HG03558 (cell line): ENCODE results near the gene TSSK2.

Source experiments
- ATAC-seq: cut with Tn5 transposase; IDR thresholded peaks from one replicate; pipeline ENCODE4 v1.9.1; 2021; ENCODE audit warnings: moderate number of reproducible peaks; ENCODE audit not compliant: unreplicated experiment; ENCODE audit errors: extremely low read depth

TSSK2 gene

DNA sequence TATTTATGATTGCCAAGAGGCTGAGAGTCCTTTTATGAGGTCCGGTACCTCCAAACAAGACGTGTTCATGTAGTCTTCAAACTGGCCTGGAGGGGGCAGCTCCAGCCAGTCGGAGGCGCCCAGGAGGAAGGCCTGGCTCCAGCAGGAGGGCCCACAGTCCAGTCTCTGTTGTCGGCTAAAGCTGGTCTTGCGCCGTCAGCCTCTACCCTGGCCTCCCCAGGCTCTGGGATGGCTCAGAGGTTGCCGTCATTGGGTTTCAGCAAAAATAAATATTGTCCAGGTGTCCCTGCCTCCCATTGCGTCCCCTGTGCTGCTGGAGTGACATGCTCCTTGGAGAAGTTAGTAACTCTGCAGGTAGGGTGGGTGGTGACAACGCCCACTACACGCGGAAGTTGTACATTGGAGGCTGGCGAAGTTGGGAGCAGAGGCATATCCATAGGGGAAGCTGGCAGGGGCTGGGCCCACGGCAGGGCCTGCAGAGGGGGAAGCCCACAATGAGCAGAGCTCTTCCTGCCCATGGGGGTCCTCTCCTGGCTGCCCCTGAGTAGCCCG, 48.5 kb downstream of the TSSK2 start:
- ATAC-seq, result no peak

- ATAC-seq, result no peak
Observed at GRCh38 chr22:19180234-19180633, 49.1 kb downstream of the TSSK2 start.

GRCh38 chr22:19180740-19181410, 49.8 kb downstream of the TSSK2 start:
- no peak for ATAC-seq

DNA sequence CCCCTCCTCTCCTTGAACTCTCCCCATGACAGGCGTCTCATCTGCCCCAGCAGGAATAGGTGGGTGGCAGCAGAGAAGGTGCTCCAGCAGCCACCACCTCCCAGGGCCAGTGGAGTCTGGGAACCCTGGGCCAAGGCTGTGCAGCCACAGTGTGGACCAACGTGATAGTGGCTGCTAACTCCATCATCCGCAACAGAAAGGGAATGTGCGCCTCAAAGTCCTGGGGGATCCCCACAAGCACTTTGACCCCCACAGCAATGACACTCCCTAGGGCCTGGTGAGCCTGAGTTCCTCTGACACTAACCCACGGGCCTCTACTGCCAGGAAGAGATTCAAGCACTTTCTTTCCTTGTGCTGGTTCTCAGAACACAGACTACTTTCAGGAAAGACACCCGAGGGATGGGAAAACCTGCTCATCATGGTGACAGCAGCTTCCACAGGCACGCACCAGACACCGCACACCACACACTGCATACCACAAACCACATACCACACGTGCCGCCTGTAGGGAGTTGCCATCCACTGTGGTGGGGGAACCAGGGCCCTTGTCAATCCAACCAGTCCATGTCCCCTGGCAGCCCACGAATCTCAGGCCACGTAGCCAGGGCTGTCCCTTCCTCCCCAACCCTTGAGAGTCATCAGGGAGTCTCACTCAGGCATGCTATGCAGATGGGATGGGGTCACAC, 50.8 kb downstream of the TSSK2 start:
- no peak for ATAC-seq
